ENCODE data around the gene ZFYVE28. TPM values are rescaled to one million over a fixed set of nuclear protein-coding genes. Genes with fewer than 3 reads are reported as not detected.

ZFYVE28 gene
- total RNA-seq, 1 donor from 2014 or later: 1.3 TPM

DNA sequence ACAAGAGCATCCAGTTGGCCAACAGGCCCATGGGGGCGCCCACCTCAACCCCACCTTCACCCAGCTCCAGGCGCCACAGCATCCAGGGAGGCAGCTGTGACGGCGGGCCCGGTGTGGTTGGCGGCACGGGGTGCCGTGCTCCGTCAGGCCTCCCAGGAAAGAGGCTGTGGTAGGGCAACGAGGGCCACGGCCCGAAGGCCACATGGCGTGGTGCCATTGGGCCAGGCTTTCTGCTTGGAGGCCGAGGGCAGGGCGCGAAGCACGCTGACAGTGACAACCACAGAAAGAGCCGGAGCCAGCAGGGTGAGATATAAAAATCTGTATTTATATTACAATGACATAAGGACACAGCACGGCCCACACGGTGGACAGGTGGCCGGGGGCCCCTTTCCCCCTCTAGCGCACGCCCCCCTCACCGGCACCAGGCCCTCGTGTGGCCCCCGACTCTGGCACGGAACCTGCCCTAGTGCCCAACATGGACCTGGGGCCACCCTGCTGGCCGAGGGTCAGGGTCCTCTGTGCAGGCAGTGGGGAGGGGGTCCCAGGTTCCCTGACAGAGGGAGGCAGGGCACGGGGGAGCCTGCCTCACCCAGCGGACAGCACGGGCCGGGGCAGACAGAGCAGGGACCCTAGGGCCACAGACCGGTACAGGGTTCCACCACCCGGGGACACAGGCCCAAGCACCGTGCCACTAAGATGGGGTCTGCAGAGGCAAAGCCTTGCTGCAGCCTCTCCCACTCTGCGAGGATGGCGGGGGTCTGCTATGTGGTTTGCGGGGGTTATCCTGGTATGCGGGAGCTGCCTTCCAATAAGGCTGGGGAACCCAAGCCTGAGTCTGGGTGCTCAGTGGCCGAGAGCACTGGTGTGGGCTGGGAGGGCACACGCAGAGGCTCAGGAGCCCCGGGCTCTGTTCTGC is 171.1 kb downstream of the ZFYVE28 start:
- DNase-seq (ENCODE audit: low read depth): no peak
- H3K36me3 ChIP-seq (ENCODE audit: control insufficient read depth, insufficient read depth, low read length): peaks cover 15% of the 10 kb centered on the region
- TF ChIP-seq, protein P1, sequence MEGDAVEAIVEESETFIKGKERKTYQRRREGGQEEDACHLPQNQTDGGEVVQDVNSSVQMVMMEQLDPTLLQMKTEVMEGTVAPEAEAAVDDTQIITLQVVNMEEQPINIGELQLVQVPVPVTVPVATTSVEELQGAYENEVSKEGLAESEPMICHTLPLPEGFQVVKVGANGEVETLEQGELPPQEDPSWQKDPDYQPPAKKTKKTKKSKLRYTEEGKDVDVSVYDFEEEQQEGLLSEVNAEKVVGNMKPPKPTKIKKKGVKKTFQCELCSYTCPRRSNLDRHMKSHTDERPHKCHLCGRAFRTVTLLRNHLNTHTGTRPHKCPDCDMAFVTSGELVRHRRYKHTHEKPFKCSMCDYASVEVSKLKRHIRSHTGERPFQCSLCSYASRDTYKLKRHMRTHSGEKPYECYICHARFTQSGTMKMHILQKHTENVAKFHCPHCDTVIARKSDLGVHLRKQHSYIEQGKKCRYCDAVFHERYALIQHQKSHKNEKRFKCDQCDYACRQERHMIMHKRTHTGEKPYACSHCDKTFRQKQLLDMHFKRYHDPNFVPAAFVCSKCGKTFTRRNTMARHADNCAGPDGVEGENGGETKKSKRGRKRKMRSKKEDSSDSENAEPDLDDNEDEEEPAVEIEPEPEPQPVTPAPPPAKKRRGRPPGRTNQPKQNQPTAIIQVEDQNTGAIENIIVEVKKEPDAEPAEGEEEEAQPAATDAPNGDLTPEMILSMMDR (IDR thresholded peaks at IDR 0.05; ENCODE audit: insufficient read depth, low read length, severe bottlenecking): no peak
- no peak overlapping the region for H3K4me3 ChIP-seq (ENCODE audit: low read depth, low read length)
- no peak for FAIRE-seq
- no peaks in the 10 kb centered on the region for H3K27me3 ChIP-seq (ENCODE audit: control insufficient read depth, insufficient read depth, low read length)

DNA sequence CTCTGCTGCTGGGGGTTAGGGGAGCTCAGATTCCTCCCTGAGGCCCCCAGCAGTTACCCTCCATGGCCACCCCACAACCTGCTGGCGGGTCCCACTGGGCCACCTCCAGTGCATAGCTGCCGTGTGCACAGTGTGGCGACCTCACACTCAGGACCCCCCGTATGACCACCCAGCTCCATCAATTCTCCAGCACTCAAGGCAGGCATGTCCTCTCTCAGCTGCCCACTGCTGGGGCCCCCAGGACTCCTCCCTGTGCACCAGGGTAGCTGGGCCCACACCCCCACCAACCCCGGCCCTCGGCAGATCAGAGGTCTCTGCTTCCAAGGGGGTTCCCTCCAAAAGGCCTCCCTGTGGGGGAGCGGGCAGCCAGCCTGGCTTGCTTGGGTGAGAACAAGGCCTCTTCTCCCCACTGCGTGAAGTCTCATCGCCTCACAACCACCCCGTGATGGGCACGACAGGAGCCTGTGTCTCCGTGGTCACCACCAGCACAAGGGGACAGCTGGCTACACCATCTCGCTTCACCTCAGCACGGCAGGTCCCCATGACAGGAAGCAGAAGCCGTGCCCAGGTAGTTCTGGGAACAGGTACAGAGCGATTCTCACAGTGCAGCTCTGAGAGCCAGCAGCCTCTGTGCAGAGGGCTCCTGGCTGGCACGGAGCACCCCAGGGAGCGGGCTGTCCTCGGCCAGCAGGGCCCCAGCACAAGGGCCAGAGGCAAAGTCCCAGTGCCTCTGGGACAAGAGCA is 171.9 kb downstream of the ZFYVE28 start:
- TF ChIP-seq, protein P1 (IDR thresholded peaks at IDR 0.05; ENCODE audit: insufficient read depth, low read length, severe bottlenecking): no peak
- H3K27me3 ChIP-seq (ENCODE audit: control insufficient read depth, insufficient read depth, low read length): no peaks in the 10 kb centered on the region
- H3K36me3 ChIP-seq (ENCODE audit: control insufficient read depth, insufficient read depth, low read length): peaks cover 14% of the 10 kb centered on the region
- FAIRE-seq (no peak), DNase-seq (ENCODE audit: low read depth) (no peak)
- H3K4me3 ChIP-seq (ENCODE audit: low read depth, low read length): no peak overlapping the region

DNA sequence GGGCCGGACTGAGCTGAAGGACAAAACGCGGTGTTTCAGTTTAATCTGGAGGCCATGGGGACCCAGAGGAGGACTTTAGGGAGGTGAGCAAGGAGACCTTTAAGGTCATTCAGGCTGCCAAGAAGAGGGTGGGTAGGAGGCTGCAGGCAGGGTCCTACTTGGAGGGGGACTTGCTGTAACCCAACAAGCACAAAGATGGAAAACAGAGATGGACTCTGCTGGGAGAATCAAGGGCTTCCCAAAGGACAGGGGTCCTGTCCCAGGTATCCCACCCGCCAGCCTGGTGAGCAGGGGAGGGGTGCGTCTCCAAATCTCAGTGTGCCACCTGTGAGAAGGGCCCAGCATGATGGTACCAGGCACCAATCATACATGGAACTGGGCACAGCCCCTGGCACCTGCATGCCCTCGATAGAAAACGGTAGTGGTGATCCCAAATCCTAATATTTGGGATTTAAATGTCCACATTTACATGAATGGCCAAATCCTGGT is 172.6 kb downstream of the ZFYVE28 start:
- H3K27me3 ChIP-seq (ENCODE audit: control insufficient read depth, insufficient read depth, low read length): no peaks in the 10 kb centered on the region
- peaks cover 9% of the 10 kb centered on the region for H3K36me3 ChIP-seq (ENCODE audit: control insufficient read depth, insufficient read depth, low read length)
- TF ChIP-seq, protein P1 (IDR thresholded peaks at IDR 0.05; ENCODE audit: insufficient read depth, low read length, severe bottlenecking): no peak
- no peak for FAIRE-seq
- no peak for DNase-seq (ENCODE audit: low read depth)
- H3K4me3 ChIP-seq (ENCODE audit: low read depth, low read length): no peak overlapping the region

DNA sequence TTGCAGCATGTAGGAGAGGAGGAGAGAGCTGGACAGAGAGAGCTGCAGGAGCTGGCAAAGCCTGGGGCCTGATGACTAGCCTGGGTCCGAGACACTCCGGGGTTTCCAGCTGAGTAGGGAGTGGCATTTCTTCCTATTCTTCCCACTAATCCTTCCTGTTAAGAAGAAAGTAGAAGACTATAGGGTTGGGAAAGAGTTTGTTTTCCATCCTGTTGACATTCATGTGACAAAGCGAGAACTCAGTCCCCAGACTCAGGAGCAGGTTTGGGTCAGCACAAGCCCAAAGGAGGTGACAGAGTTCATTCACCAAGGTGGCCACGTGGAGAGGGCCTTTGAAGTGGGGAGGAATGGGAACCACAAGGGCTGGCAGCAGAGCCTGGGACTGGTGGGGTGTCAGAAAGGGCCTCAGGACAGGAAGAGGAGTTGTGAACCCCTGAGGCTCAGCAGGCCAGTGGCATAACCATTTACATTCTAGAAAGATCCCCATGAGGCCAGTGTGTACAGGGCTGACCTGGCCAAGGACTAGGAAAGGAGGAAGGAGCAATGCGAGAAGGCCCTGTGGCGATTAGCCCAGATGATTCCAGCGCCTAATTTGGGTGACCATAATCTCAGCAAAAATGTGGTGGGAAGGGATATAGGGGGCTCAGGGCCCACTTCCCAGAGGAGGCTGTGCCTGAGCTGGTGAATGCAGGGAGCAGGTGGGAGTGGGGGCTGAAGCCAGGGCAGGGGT is 173.2 kb downstream of the ZFYVE28 start:
- Histone ChIP-seq H3K4me3 (ENCODE audit: low read depth, low read length) (no peak overlapping the region), H3K27me3 (ENCODE audit: control insufficient read depth, insufficient read depth, low read length) (no peaks in the 10 kb centered on the region), H3K36me3 (ENCODE audit: control insufficient read depth, insufficient read depth, low read length) (peaks cover 4% of the 10 kb centered on the region)
- TF ChIP-seq, protein P1 (IDR thresholded peaks at IDR 0.05; ENCODE audit: insufficient read depth, low read length, severe bottlenecking): no peak
- FAIRE-seq (no peak), DNase-seq (ENCODE audit: low read depth) (peak; percentile 17)

DNA sequence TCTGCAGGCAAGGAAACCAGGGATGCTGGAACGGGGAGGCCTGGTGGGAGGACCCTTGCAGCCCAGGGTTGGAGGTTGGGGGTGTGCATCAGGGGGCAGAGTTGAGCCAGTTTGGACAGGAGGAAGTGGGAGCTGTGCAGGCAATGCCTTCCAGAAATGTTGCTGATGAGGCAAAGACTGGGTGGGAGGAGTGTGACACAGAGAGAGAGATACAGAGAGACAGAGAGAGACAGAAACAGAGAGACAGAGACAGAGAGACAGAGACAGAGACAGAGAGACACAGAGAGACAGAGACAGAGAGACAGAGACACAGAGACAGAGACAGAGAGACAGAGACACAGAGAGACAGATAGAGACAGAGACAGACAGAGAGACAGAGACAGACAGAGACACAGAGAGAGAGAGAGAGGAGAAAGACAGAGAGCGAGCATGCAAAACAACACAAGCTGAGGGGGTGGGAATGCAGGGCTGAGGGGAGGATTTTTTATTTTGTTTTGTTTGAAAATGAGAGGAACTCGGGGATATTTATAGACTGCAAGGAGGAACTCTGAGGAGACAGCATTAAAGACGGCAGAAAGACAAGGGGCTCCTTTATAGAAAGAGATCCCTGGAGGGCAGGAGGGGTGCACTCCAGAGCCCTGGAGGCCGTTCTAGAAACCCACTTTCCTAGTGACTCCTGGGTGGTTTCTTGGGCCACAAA is 174.6 kb downstream of the ZFYVE28 start:
- TF ChIP-seq, protein P1 (IDR thresholded peaks at IDR 0.05; ENCODE audit: insufficient read depth, low read length, severe bottlenecking): no peak
- DNase-seq (ENCODE audit: low read depth) (peak; percentile 34), FAIRE-seq (no peak)
- no peak overlapping the region for H3K4me3 ChIP-seq (ENCODE audit: low read depth, low read length)
- H3K36me3 ChIP-seq (ENCODE audit: control insufficient read depth, insufficient read depth, low read length): no peaks in the 10 kb centered on the region
- H3K27me3 ChIP-seq (ENCODE audit: control insufficient read depth, insufficient read depth, low read length): no peaks in the 10 kb centered on the region
